Activated CD8-positive, alpha-beta memory T cell treated with anti-CD3 and anti-CD28 coated beads for 36 hours (primary cell): ENCODE results near the gene LST1. TPM values are rescaled to one million over a fixed set of nuclear protein-coding genes. Genes with fewer than 3 reads are reported as not detected.

Experiments
- total RNA-seq, 2 experiments: library from RNA; stranded (reverse); gene quantifications; one replicate each; pipeline ENCODE4 v1.2.3, GENCODE V29; 2021

Gene LST1
- total RNA-seq, 2 experiments from 2014 or later = 16.3 to 19.2 TPM

Other genes with a start within 250 kb of the LST1 start
- 1,000 to 10,000 TPM; 2,691 to 2,699 TPM for gene HLA-B, start 229.1 kb upstream of the LST1 start, total RNA-seq
- gene MICA, start 182.7 kb upstream of the LST1 start, total RNA-seq = 10 to 100 TPM; 10.8 to 12.7 TPM
- 10 to 100 TPM; 22.1 to 22.5 TPM for gene MICB, start 88.1 kb upstream of the LST1 start, total RNA-seq
- not detected for gene MCCD1, start 57.3 kb upstream of the LST1 start, total RNA-seq
- 100 to 1,000 TPM; 611 to 614 TPM for gene DDX39B, start 44.3 kb upstream of the LST1 start, total RNA-seq
- 1 to 10 TPM; 1.2 to 1.4 TPM for gene ATP6V1G2, start 39.7 kb upstream of the LST1 start, total RNA-seq
- 10 to 100 TPM; 11.4 to 12.3 TPM for gene NFKBIL1, start 38.7 kb upstream of the LST1 start, total RNA-seq
- 100 to 1,000 TPM; 702 to 706 TPM for gene LTA, start 14.0 kb upstream of the LST1 start, total RNA-seq
- gene TNF, start 10.7 kb upstream of the LST1 start, total RNA-seq = 100 to 1,000 TPM; 161 to 162 TPM
- 100 to 1,000 TPM; 178 to 181 TPM for gene LTB, start 3.9 kb upstream of the LST1 start, total RNA-seq
- gene NCR3, start 6.7 kb downstream of the LST1 start, total RNA-seq = 10 to 100 TPM; 25.2 to 29.7 TPM
- 10 to 100 TPM; 53.8 to 62.0 TPM for gene AIF1, start 29.0 kb downstream of the LST1 start, total RNA-seq
- 100 to 1,000 TPM; 255 to 257 TPM for gene PRRC2A, start 34.4 kb downstream of the LST1 start, total RNA-seq
- gene BAG6, start 66.4 kb downstream of the LST1 start, total RNA-seq = 100 to 1,000 TPM; 254 to 267 TPM
- gene APOM, start 69.6 kb downstream of the LST1 start, total RNA-seq = 1 to 10 TPM; 1.9 to 2.2 TPM
- 10 to 100 TPM; 16.7 to 17.6 TPM for gene C6orf47, start 74.5 kb downstream of the LST1 start, total RNA-seq
- gene GPANK1, start 78.7 kb downstream of the LST1 start, total RNA-seq = 10 to 100 TPM; 44.6 to 45.1 TPM
- 100 to 1,000 TPM; 329 TPM for gene CSNK2B, start 79.8 kb downstream of the LST1 start, total RNA-seq
- 10 to 100 TPM; 18.1 to 20.1 TPM for gene LY6G5B, start 83.7 kb downstream of the LST1 start, total RNA-seq
- 1 to 10 TPM; 3.1 to 3.5 TPM for gene LY6G5C, start 94.8 kb downstream of the LST1 start, total RNA-seq
- gene ABHD16A, start 117.0 kb downstream of the LST1 start, total RNA-seq = 10 to 100 TPM; 30.1 to 32.0 TPM
- not detected for gene LY6G6F, start 120.6 kb downstream of the LST1 start, total RNA-seq
- not detected for gene LY6G6D, start 129.1 kb downstream of the LST1 start, total RNA-seq
- gene LY6G6C, start 135.5 kb downstream of the LST1 start, total RNA-seq = not detected
- gene MPIG6B, start 137.1 kb downstream of the LST1 start, total RNA-seq = under 1 TPM in 1 of 2 experiments, not detected in 1; 0.06 TPM
- 1 to 10 TPM; 4.6 to 4.9 TPM for gene DDAH2, start 143.0 kb downstream of the LST1 start, total RNA-seq
- 100 to 1,000 TPM; 383 to 395 TPM for gene CLIC1, start 150.3 kb downstream of the LST1 start, total RNA-seq
- gene MSH5, start 153.7 kb downstream of the LST1 start, total RNA-seq = 10 to 100 TPM; 60.3 to 61.5 TPM
- 1 to 10 TPM; 7.6 to 8.6 TPM for gene SAPCD1, start 176.4 kb downstream of the LST1 start, total RNA-seq
- gene VWA7, start 191.1 kb downstream of the LST1 start, total RNA-seq = 1 to 10 TPM; 1.6 to 1.9 TPM
- gene VARS1, start 209.5 kb downstream of the LST1 start, total RNA-seq = 100 to 1,000 TPM; 190 to 191 TPM
- gene LSM2, start 220.7 kb downstream of the LST1 start, total RNA-seq = 100 to 1,000 TPM; 154 to 166 TPM
- 1 to 10 TPM; 2.6 to 2.7 TPM for gene HSPA1L, start 229.0 kb downstream of the LST1 start, total RNA-seq
- gene HSPA1A, start 229.3 kb downstream of the LST1 start, total RNA-seq = 10 to 100 TPM; 62.0 to 63.9 TPM
- gene HSPA1B, start 241.5 kb downstream of the LST1 start, total RNA-seq = 10 to 100 TPM; 82.6 to 86.9 TPM